GM12878 (cell line): Measurements from ENCODE around the gene RREB1. TPM values are rescaled to one million over a fixed set of nuclear protein-coding genes. Genes with fewer than 3 reads are reported as not detected.

Experiments
- ATAC-seq: fragments of 200-7000 bp; cut with Tn5 transposase; 3 replicates; pipeline ENCODE4 v1.9.1; 2020; ENCODE audit warnings: mild to moderate bottlenecking, moderate library complexity
- BruUV-seq: library from RNA; stranded (reverse); fragments of 400-500 nt; replicated peaks from 2 replicates; lab custom pipeline; 2021; lab: Mats Ljungman, UMichigan
- CTCF ChIA-PET: fragments of 300-600 bp; sonication (Branson Sonifier 250); formaldehyde crosslinking; extraction: SDS; loops from one replicate; lab custom pipeline; 2021; ENCODE audit warnings: inconsistent platforms; lab: Yijun Ruan, JAX
- POLR2A ChIA-PET: fragments of 350-600 bp; formaldehyde crosslinking; extraction: SDS; loops from one replicate; lab custom pipeline; 2021; ENCODE audit warnings: inconsistent platforms; lab: Charles Lee
- RAD21 ChIA-PET: fragments of 300-600 bp; sonication (Branson Sonifier 250); formaldehyde crosslinking; loops from one replicate; lab custom pipeline; 2023; ENCODE audit warnings: antibody characterized with exemption; ENCODE audit not compliant: unreplicated experiment; lab: Charles Lee
- SMC1A ChIA-PET: fragments of 300-600 bp; sonication (Branson Sonifier 250); formaldehyde crosslinking; loops from one replicate; lab custom pipeline; 2023; ENCODE audit not compliant: unreplicated experiment, uncharacterized antibody; lab: Charles Lee
- DNase-seq: peaks from one replicate; pipeline ENCODE4 v3.0.0-alpha.2; 2011; ENCODE audit warnings: low read depth, low spot score
- FAIRE-seq: peaks from 3 replicates; lab custom pipeline; 2011; peaks lifted over from hg19 to GRCh38; lab: Jason Lieb, UNC
- H2AFZ ChIP-seq: 2 replicates; pipeline ENCODE4 v1.6.0; 2011; ENCODE audit warnings: low read depth, low read length, control low read depth; ENCODE audit not compliant: control insufficient read depth
- H3K27ac ChIP-seq: 2 replicates; pipeline ENCODE4 v1.5.1; 2011; ENCODE audit warnings: control low read depth; ENCODE audit not compliant: control insufficient read depth, insufficient read depth
- H3K27me3 ChIP-seq, 2 experiments: replicated peaks in 1 of 2; 2 replicates each; pipeline versions ENCODE4 v1.6.0 to v1.6.1; 2011; ENCODE audit warnings: low read length in 1 of 2; ENCODE audit not compliant: control insufficient read depth in 2 of 2, insufficient read depth in 2 of 2
- H3K36me3 ChIP-seq, 2 experiments: 2 replicates each; pipeline ENCODE4 v1.5.1; 2011; ENCODE audit warnings: low read length in 1 of 2; ENCODE audit not compliant: control insufficient read depth in 2 of 2, insufficient read depth in 2 of 2
- H3K4me1 ChIP-seq: 2 replicates; pipeline ENCODE4 v1.6.1; 2011; ENCODE audit warnings: mild to moderate bottlenecking, low read length, moderate library complexity, mixed read lengths; ENCODE audit not compliant: control insufficient read depth, insufficient read depth
- H3K4me2 ChIP-seq: 2 replicates; pipeline ENCODE4 v1.6.0; 2011; ENCODE audit warnings: control low read depth; ENCODE audit not compliant: control insufficient read depth, insufficient read depth
- H3K4me3 ChIP-seq: fragments of 200-600 bp; sonication (generic); 2 replicates; pipeline ENCODE4 v1.5.1; 2016
- H3K79me2 ChIP-seq: 2 replicates; pipeline ENCODE4 v1.6.0; 2011; ENCODE audit warnings: low read length; ENCODE audit not compliant: control insufficient read depth, insufficient read depth
- H3K9ac ChIP-seq: 2 replicates; pipeline ENCODE4 v1.8.0; 2011; ENCODE audit warnings: low read length, control low read depth, mixed read lengths; ENCODE audit not compliant: control insufficient read depth, insufficient read depth
- H3K9me3 ChIP-seq: replicated peaks from 3 replicates; pipeline ENCODE4 v1.5.1; 2011; ENCODE audit warnings: mild to moderate bottlenecking, low read length; ENCODE audit not compliant: control insufficient read depth, insufficient read depth
- H4K20me1 ChIP-seq: 2 replicates; pipeline ENCODE4 v1.6.0; 2011; ENCODE audit not compliant: control insufficient read depth, insufficient read depth
- NBN ChIP-seq: fragments of 450-650 bp; IDR thresholded peaks from 2 replicates; pipeline ENCODE4 v1.6.1; 2016
- NKRF ChIP-seq: fragments of 450-650 bp; conservative IDR thresholded peaks from 2 replicates; pipeline ENCODE4 v1.6.1; 2017; ENCODE audit warnings: mild to moderate bottlenecking, moderate library complexity
- NR2C1 ChIP-seq: fragments of 450-650 bp; IDR thresholded peaks from 2 replicates; pipeline ENCODE4 v1.6.1; 2017; ENCODE audit warnings: antibody characterized with exemption, mild to moderate bottlenecking, moderate library complexity
- NR2C2 ChIP-seq: IDR thresholded peaks from 2 replicates; pipeline ENCODE4 v1.6.1; 2011; ENCODE audit warnings: borderline replicate concordance, low read depth; ENCODE audit not compliant: control insufficient read depth, insufficient read length
- SRF ChIP-seq, 2 experiments: IDR thresholded peaks; 2 replicates each; pipeline ENCODE4 v1.6.1; 2011; ENCODE audit warnings: low read depth in 2 of 2, low read length in 2 of 2, mild to moderate bottlenecking in 1 of 2, moderate library complexity in 1 of 2
- TCF7 ChIP-seq: IDR thresholded peaks from 2 replicates; pipeline ENCODE4 v1.6.1; 2014; ENCODE audit warnings: antibody characterized with exemption, borderline replicate concordance
- USF2 ChIP-seq: IDR thresholded peaks from 2 replicates; pipeline ENCODE4 v1.6.1; 2011; ENCODE audit warnings: low read depth, low read length, improper control_type of control experiment, borderline replicate concordance
- WRNIP1 ChIP-seq: IDR thresholded peaks from 2 replicates; pipeline ENCODE4 v1.6.1; 2011; ENCODE audit warnings: low read depth, low read length, improper control_type of control experiment, borderline replicate concordance
- ZBTB33 ChIP-seq: fragments of 450-650 bp; IDR thresholded peaks from 2 replicates; pipeline ENCODE4 v1.6.1; 2017; ENCODE audit warnings: mild to moderate bottlenecking
- WGBS: methylation state at CpG from one replicate; pipeline ENCODE4 v1.1.6; 2016; ENCODE audit warnings: low lambda C conversion rate; ENCODE audit not compliant: insufficient replicate concordance, insufficient coverage; ENCODE audit errors: missing lambda C conversion rate; 5-methylcytosine and 5-hydroxymethylcytosine counted together
- in situ Hi-C: fragments of 300-500 bp; cut with MboI; formaldehyde crosslinking; loops from 9 replicates; pipeline ENCODE4 v1.14.3; 2018; ENCODE audit warnings: mixed read lengths
- intact Hi-C: fragments of 100-400 bp; cut with micrococcal nuclease; formaldehyde crosslinking; loops from one replicate; pipeline ENCODE4 v1.14.2; 2022; ENCODE audit not compliant: unreplicated experiment
- polyA plus RNA-seq, 11 experiments: library from polyadenylated mRNA; depleted of rRNA in 4 of 11; unstranded in 6 of 11; stranded (reverse) in 5 of 11; fragments of >200 nt; fragmentation: Nextera tagmentation in 4 of 11; fragmentation: Illumina TruSeq in 1 of 11; extraction: Ambion mirVana in 4 of 11; extraction: Trizol in 1 of 11; gene quantifications; 1 replicate in 1 of 11; 2 replicates in 10 of 11; pipeline versions ENCODE4 v1.2.1 to v1.2.3, GENCODE V29; 2011 to 2016; ENCODE audit warnings: inconsistent platforms in 2 of 11, missing spikeins in 2 of 11, low read depth in 1 of 11
- total RNA-seq, 4 experiments: library from RNA; depleted of rRNA in 3 of 4; stranded (reverse); fragments of >200 nt in 3 of 4; fragmentation: Illumina TruSeq in 1 of 4; extraction: Trizol in 1 of 4; gene quantifications; 2 replicates each; pipeline versions ENCODE4 v1.2.1 to v1.2.3, GENCODE V29; 2013 to 2021

RREB1 gene
- total and polyA plus RNA-seq, 10 of the 15 experiments (the other 5 are each of a cell fraction or from before 2014, with no cell fraction given), result 1.9 to 30.3 (median 8.6) TPM

GRCh38 chr6:7169296-7169721 is 61.5 kb downstream of the RREB1 start:
- 66% methylated on average over 3 of the region's 3 CpGs for WGBS
- DNase-seq, result no peak
- Histone ChIP-seq H3K4me2 (no peak overlapping the region), H3K79me2 (peaks cover 90% of the 10 kb centered on the region), H3K9me3 (no peaks in the 10 kb centered on the region), H4K20me1 (peaks cover 6% of the 10 kb centered on the region), H3K36me3 (peaks cover 5 to 8% of the 10 kb centered on the region in 2 experiments; a peak in 3 of 4 replicates), H3K4me1 (peaks cover 21% of the 10 kb centered on the region), H3K9ac (no peak overlapping the region), H3K4me3 (no peak overlapping the region), H2AFZ (no peak overlapping the region), H3K27me3 (no peaks in the 10 kb centered on the region), H3K27ac (0 out of 2 replicates have a peak overlapping the region, but pooled peaks have one; percentile 9)
- intact Hi-C loops, result no loop called here
- in situ Hi-C loops, result no loop called here
- ATAC-seq, result no peak; the same call in 2 of the 3 replicates
- ChIA-PET POLR2A (interaction anchor here (0.6 to 1.4 kb wide), 3 partner anchors 13 to 385 kb away, joined by 3 to 4 read pairs (median 4); no protein-coding TSS in a partner anchor), CTCF (interaction anchor here (1.0 to 1.1 kb wide), 3 partner anchors 13 to 69 kb away, joined by 3 read pairs; no protein-coding TSS in a partner anchor), RAD21 (interaction anchor here (0.7 to 1.4 kb wide), 3 partner anchors 11 to 16 kb away, joined by 3 to 4 read pairs (median 3); no protein-coding TSS in a partner anchor), SMC1A (interaction anchor here (0.6 to 2.8 kb wide), 11 partner anchors 9 to 435 kb away, joined by 3 to 9 read pairs (median 3); no protein-coding TSS in a partner anchor)
- BruUV-seq, result no TSS peak
- TF ChIP-seq TCF7 (no peak), NR2C1 (no peak), WRNIP1 (no peak), NR2C2 (no peak), ZBTB33 (no peak), SRF (IDR thresholded peaks at IDR 0.05; ENCODE audit: low read depth in 2 of 2, low read length in 2 of 2) (no peak), NKRF (no peak), USF2 (no peak), NBN (no peak)
- FAIRE-seq, result peak; percentile 27
